Astrocyte (in vitro differentiated cells and primary cell): ENCODE results near the gene WASHC4. TPM values are rescaled to one million over a fixed set of nuclear protein-coding genes. Genes with fewer than 3 reads are reported as not detected.

Source experiments
- DNase-seq: peaks from one replicate; pipeline ENCODE4 v3.0.0-alpha.2; 2010; ENCODE audit warnings: low read depth
- FAIRE-seq: peaks from 2 replicates; lab custom pipeline; 2011; peaks lifted over from hg19 to GRCh38; lab: Jason Lieb, UNC
- H2AFZ ChIP-seq: 2 replicates; pipeline ENCODE4 v1.6.0; 2012; ENCODE audit warnings: low read depth, low read length, inconsistent platforms
- H3K27ac ChIP-seq: 2 replicates; pipeline ENCODE4 v1.5.1; 2011; ENCODE audit warnings: low read depth, low read length, inconsistent platforms
- H3K27me3 ChIP-seq: 2 replicates; pipeline ENCODE4 v1.6.0; 2011; ENCODE audit warnings: low read length, inconsistent platforms; ENCODE audit not compliant: insufficient read depth
- H3K36me3 ChIP-seq: 2 replicates; pipeline ENCODE4 v1.5.1; 2011; ENCODE audit warnings: low read length, inconsistent platforms; ENCODE audit not compliant: insufficient read depth
- H3K4me1 ChIP-seq: 2 replicates; pipeline ENCODE4 v1.5.1; 2011; ENCODE audit warnings: low read length, inconsistent platforms; ENCODE audit not compliant: insufficient read depth
- H3K4me2 ChIP-seq: 2 replicates; pipeline ENCODE4 v1.6.0; 2012; ENCODE audit warnings: low read length, inconsistent platforms
- H3K4me3 ChIP-seq: 2 replicates; pipeline ENCODE4 v1.5.1; 2011; ENCODE audit warnings: low read depth, mild to moderate bottlenecking, low read length, inconsistent platforms; ENCODE audit not compliant: insufficient read depth
- H3K79me2 ChIP-seq: 2 replicates; pipeline ENCODE4 v1.6.0; 2012; ENCODE audit warnings: mild to moderate bottlenecking, low read length, inconsistent platforms; ENCODE audit not compliant: insufficient read depth
- H3K9ac ChIP-seq: 2 replicates; pipeline ENCODE4 v1.6.0; 2012; ENCODE audit warnings: mild to moderate bottlenecking, low read length, inconsistent platforms
- H3K9me3 ChIP-seq: 2 replicates; pipeline ENCODE4 v1.5.1; 2012; ENCODE audit warnings: low read depth, mild to moderate bottlenecking, low read length, inconsistent platforms; ENCODE audit not compliant: insufficient read depth
- H4K20me1 ChIP-seq: 2 replicates; pipeline ENCODE4 v1.6.0; 2012; ENCODE audit warnings: low read length, inconsistent platforms; ENCODE audit not compliant: insufficient read depth
- H3K27ac Mint-ChIP-seq: one replicate; pipeline ENCODE4 v1.8.0; 2021; ENCODE audit warnings: mild to moderate bottlenecking, mixed read lengths; ENCODE audit not compliant: unreplicated experiment
- H3K27me3 Mint-ChIP-seq: one replicate; pipeline ENCODE4 v1.8.0; 2021; ENCODE audit warnings: low read depth, mixed read lengths; ENCODE audit not compliant: unreplicated experiment
- H3K36me3 Mint-ChIP-seq: one replicate; pipeline ENCODE4 v1.8.0; 2021; ENCODE audit warnings: low read depth, mixed read lengths; ENCODE audit not compliant: unreplicated experiment
- H3K4me1 Mint-ChIP-seq: one replicate; pipeline ENCODE4 v1.8.0; 2021; ENCODE audit warnings: low read depth, mixed read lengths; ENCODE audit not compliant: unreplicated experiment
- H3K4me3 Mint-ChIP-seq: one replicate; pipeline ENCODE4 v1.8.0; 2021; ENCODE audit warnings: mild to moderate bottlenecking, moderate library complexity, mixed read lengths; ENCODE audit not compliant: unreplicated experiment
- H3K9me3 Mint-ChIP-seq: one replicate; pipeline ENCODE4 v1.8.0; 2021; ENCODE audit warnings: mild to moderate bottlenecking, mixed read lengths; ENCODE audit not compliant: unreplicated experiment
- EZH2 ChIP-seq: IDR thresholded peaks from 2 replicates; pipeline ENCODE4 v1.6.1; 2012; ENCODE audit warnings: mild to moderate bottlenecking, low read length, inconsistent platforms; ENCODE audit not compliant: insufficient read depth
- total RNA-seq: library from RNA; stranded (reverse); gene quantifications from 2 replicates; pipeline ENCODE4 v1.2.1, GENCODE V29; 2021
- TF ChIP-seq, protein P1 (sequence below): IDR thresholded peaks from 2 replicates; pipeline ENCODE4 v1.5.1; 2011; ENCODE audit warnings: low read depth, mild to moderate bottlenecking, inconsistent platforms, low read length, moderate library complexity; ENCODE audit not compliant: insufficient read depth

WASHC4 gene
- total RNA-seq, 1 donor from 2014 or later, result 51.1 TPM

DNA sequence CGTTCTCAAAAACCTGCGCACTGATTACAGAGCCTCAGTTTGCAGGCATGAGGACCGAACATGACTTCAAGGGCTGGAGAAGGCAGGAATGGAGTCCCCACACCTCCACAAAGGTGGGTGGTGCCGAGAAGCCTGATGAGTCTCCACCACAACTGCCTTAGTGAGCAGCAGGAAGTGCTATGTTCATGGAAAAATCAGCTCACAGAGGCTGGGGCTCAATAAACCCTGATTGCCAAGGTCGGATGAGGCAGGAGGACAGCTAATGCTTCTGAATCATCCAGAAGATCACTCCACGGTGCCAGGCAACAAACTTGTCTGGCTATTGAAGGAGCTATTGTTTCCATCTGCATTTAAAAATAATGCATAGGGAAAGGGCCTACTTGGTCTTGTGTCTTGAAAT is 97.4 kb downstream of the WASHC4 start:
- Histone ChIP-seq H3K27ac (peak overlapping the region; percentile 88), H3K27me3 (no peaks in the 10 kb centered on the region), H3K4me1 (peaks cover 17% of the 10 kb centered on the region), H4K20me1 (no peaks in the 10 kb centered on the region), H3K4me2 (peak overlapping the region; percentile 28), H3K9ac (peak overlapping the region; percentile 60), H3K4me3 (no peak overlapping the region), H3K79me2 (no peaks in the 10 kb centered on the region), H3K36me3 (peaks cover 37% of the 10 kb centered on the region), H3K9me3 (no peaks in the 10 kb centered on the region), H2AFZ (no peak overlapping the region)
- peak; percentile 77 for FAIRE-seq
- no peak overlapping the region for H3K4me3 Mint-ChIP-seq
- peaks cover 2% of the 10 kb centered on the region for H3K9me3 Mint-ChIP-seq
- no peak for TF ChIP-seq EZH2
- TF ChIP-seq, protein P1, sequence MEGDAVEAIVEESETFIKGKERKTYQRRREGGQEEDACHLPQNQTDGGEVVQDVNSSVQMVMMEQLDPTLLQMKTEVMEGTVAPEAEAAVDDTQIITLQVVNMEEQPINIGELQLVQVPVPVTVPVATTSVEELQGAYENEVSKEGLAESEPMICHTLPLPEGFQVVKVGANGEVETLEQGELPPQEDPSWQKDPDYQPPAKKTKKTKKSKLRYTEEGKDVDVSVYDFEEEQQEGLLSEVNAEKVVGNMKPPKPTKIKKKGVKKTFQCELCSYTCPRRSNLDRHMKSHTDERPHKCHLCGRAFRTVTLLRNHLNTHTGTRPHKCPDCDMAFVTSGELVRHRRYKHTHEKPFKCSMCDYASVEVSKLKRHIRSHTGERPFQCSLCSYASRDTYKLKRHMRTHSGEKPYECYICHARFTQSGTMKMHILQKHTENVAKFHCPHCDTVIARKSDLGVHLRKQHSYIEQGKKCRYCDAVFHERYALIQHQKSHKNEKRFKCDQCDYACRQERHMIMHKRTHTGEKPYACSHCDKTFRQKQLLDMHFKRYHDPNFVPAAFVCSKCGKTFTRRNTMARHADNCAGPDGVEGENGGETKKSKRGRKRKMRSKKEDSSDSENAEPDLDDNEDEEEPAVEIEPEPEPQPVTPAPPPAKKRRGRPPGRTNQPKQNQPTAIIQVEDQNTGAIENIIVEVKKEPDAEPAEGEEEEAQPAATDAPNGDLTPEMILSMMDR, result no peak
- H3K36me3 Mint-ChIP-seq, result peaks cover 26% of the 10 kb centered on the region
- H3K27me3 Mint-ChIP-seq, result no peaks in the 10 kb centered on the region
- no peak overlapping the region for H3K27ac Mint-ChIP-seq
- H3K4me1 Mint-ChIP-seq, result peaks cover 8% of the 10 kb centered on the region
- peak; percentile 84 for DNase-seq

GRCh38 chr12:105205322-105206048 is 98.0 kb downstream of the WASHC4 start:
- H3K4me1 ChIP-seq, result peaks cover 14% of the 10 kb centered on the region
- Mint-ChIP-seq H3K27me3 (no peaks in the 10 kb centered on the region), H3K4me1 (peaks cover 6% of the 10 kb centered on the region), H3K4me3 (no peak overlapping the region), H3K9me3 (peaks cover 2% of the 10 kb centered on the region), H3K27ac (no peak overlapping the region), H3K36me3 (peaks cover 26% of the 10 kb centered on the region)
- no peak overlapping the region for H2AFZ ChIP-seq
- H3K9ac ChIP-seq, result peak overlapping the region; percentile 60
- TF ChIP-seq EZH2, result no peak
- TF ChIP-seq, protein P1, result no peak
- H3K4me2 ChIP-seq, result peak overlapping the region; percentile 24
- H3K4me3 ChIP-seq, result no peak overlapping the region
- H3K9me3 ChIP-seq, result no peaks in the 10 kb centered on the region
- H3K27ac ChIP-seq, result peak overlapping the region; percentile 88
- no peaks in the 10 kb centered on the region for H3K27me3 ChIP-seq
- DNase-seq, result no peak
- H3K79me2 ChIP-seq, result no peaks in the 10 kb centered on the region
- FAIRE-seq, result no peak
- no peaks in the 10 kb centered on the region for H4K20me1 ChIP-seq
- peaks cover 37% of the 10 kb centered on the region for H3K36me3 ChIP-seq
